ENCODE measurements around the gene PPAT. TPM values are rescaled to one million over a fixed set of nuclear protein-coding genes. Genes with fewer than 3 reads are reported as not detected.
A peak's percentile ranks its signal among the peaks of the same experiment; 100 is the strongest.

The PPAT gene
- total RNA-seq, 1 donor from 2014 or later, result 15.9 TPM

- TF ChIP-seq, protein P1, sequence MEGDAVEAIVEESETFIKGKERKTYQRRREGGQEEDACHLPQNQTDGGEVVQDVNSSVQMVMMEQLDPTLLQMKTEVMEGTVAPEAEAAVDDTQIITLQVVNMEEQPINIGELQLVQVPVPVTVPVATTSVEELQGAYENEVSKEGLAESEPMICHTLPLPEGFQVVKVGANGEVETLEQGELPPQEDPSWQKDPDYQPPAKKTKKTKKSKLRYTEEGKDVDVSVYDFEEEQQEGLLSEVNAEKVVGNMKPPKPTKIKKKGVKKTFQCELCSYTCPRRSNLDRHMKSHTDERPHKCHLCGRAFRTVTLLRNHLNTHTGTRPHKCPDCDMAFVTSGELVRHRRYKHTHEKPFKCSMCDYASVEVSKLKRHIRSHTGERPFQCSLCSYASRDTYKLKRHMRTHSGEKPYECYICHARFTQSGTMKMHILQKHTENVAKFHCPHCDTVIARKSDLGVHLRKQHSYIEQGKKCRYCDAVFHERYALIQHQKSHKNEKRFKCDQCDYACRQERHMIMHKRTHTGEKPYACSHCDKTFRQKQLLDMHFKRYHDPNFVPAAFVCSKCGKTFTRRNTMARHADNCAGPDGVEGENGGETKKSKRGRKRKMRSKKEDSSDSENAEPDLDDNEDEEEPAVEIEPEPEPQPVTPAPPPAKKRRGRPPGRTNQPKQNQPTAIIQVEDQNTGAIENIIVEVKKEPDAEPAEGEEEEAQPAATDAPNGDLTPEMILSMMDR (IDR thresholded peaks at IDR 0.05; ENCODE audit: partially characterized antibody, unreplicated experiment), result no peak
- H3K4me3 Mint-ChIP-seq (ENCODE audit: unreplicated experiment), result no peak overlapping the region
- DNase-seq, result no peak
- H3K9me3 Mint-ChIP-seq (ENCODE audit: unreplicated experiment), result no peaks in the 10 kb centered on the region
- peaks cover 6% of the 10 kb centered on the region for H3K4me1 Mint-ChIP-seq (ENCODE audit: low read depth, unreplicated experiment)
- no peaks in the 10 kb centered on the region for H3K27me3 Mint-ChIP-seq (ENCODE audit: unreplicated experiment)
- H3K27ac Mint-ChIP-seq (ENCODE audit: unreplicated experiment), result no peak overlapping the region
- H3K36me3 Mint-ChIP-seq (ENCODE audit: unreplicated experiment), result no peaks in the 10 kb centered on the region
Measured at GRCh38 chr4:56406151-56406550, 29.3 kb downstream of the PPAT start.

DNA sequence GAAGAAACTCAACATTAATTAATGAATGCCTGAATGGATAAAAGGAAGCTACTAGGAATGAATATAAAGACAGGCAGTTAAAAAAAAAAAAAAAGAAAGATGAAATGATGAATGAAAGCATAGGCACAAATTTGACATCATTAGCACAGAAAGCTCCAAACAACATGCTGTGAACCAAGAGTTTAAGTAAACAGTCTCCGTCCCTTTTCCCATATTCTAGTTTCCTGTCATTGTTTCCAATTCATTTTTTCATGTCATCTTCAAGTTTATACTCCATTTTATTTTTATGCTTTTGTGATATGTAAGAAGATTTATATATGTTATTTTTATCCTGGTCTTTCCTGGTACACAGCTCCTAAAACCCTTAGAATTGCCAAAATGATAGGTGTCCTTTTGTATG lies 30.4 kb downstream of the PPAT start:
- no peak for DNase-seq
- no peaks in the 10 kb centered on the region for H3K27me3 Mint-ChIP-seq (ENCODE audit: unreplicated experiment)
- TF ChIP-seq, protein P1 (IDR thresholded peaks at IDR 0.05; ENCODE audit: partially characterized antibody, unreplicated experiment), result no peak
- no peak overlapping the region for H3K27ac Mint-ChIP-seq (ENCODE audit: unreplicated experiment)
- no peaks in the 10 kb centered on the region for H3K9me3 Mint-ChIP-seq (ENCODE audit: unreplicated experiment)
- no peak overlapping the region for H3K4me3 Mint-ChIP-seq (ENCODE audit: unreplicated experiment)
- no peaks in the 10 kb centered on the region for H3K36me3 Mint-ChIP-seq (ENCODE audit: unreplicated experiment)
- H3K4me1 Mint-ChIP-seq (ENCODE audit: low read depth, unreplicated experiment), result no peaks in the 10 kb centered on the region

GRCh38 chr4:56400560-56400959 lies 34.9 kb downstream of the PPAT start:
- Mint-ChIP-seq H3K9me3 (ENCODE audit: unreplicated experiment) (no peaks in the 10 kb centered on the region), H3K36me3 (ENCODE audit: unreplicated experiment) (no peaks in the 10 kb centered on the region), H3K27ac (ENCODE audit: unreplicated experiment) (no peak overlapping the region), H3K27me3 (ENCODE audit: unreplicated experiment) (peaks cover 2% of the 10 kb centered on the region), H3K4me3 (ENCODE audit: unreplicated experiment) (no peak overlapping the region), H3K4me1 (ENCODE audit: low read depth, unreplicated experiment) (no peaks in the 10 kb centered on the region)
- no peak for DNase-seq
- TF ChIP-seq, protein P1 (IDR thresholded peaks at IDR 0.05; ENCODE audit: partially characterized antibody, unreplicated experiment), result no peak

DNA sequence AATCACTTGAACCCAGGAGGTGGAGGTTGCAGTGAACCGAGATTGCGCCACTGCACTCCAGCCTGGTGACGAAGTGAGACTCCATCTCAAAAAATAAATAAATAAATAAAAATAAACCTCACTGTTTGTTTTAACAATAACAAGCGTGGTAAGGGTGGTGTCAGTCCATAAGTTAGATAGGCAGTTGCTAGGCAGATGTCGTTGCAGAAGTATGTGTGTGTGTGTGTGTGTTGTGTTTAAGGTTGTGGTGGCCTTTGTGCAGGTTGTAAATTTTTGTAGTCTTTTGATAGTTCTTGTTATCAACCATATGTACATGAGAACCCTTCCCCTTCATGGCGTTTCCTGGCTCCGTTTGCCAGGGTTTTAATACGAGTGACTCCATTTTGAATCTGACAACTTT lies 44.1 kb downstream of the PPAT start:
- DNase-seq, result no peak
- peaks cover 3% of the 10 kb centered on the region for H3K4me1 Mint-ChIP-seq (ENCODE audit: low read depth, unreplicated experiment)
- TF ChIP-seq, protein P1 (IDR thresholded peaks at IDR 0.05; ENCODE audit: partially characterized antibody, unreplicated experiment), result no peak
- no peak overlapping the region for H3K4me3 Mint-ChIP-seq (ENCODE audit: unreplicated experiment)
- H3K27me3 Mint-ChIP-seq (ENCODE audit: unreplicated experiment), result peaks cover 7% of the 10 kb centered on the region
- no peak overlapping the region for H3K27ac Mint-ChIP-seq (ENCODE audit: unreplicated experiment)
- H3K36me3 Mint-ChIP-seq (ENCODE audit: unreplicated experiment), result no peaks in the 10 kb centered on the region
- H3K9me3 Mint-ChIP-seq (ENCODE audit: unreplicated experiment), result peaks cover 9% of the 10 kb centered on the region

DNA sequence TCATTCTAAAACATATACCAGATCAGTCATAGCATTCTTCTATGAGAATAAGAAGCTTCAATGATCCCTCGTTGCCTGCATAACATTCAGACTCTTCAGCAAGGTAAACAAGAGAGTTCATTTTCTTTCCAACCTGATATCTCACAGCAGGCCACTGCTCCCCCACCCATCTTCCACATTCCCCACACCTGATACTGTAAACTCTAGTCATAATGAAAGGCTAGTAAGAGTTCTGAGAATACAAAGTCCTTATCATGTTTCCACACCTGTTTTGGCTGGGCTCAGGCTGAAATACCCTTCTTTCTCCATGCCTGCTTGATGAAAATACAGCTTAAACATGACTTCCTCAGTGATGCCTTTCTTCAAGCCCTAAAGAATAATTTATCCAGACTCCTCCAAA lies 45.9 kb downstream of the PPAT start:
- DNase-seq, result no peak
- Mint-ChIP-seq H3K27ac (ENCODE audit: unreplicated experiment) (peak overlapping the region; percentile 44), H3K4me1 (ENCODE audit: low read depth, unreplicated experiment) (peaks cover 3% of the 10 kb centered on the region), H3K36me3 (ENCODE audit: unreplicated experiment) (no peaks in the 10 kb centered on the region), H3K9me3 (ENCODE audit: unreplicated experiment) (peaks cover 9% of the 10 kb centered on the region), H3K27me3 (ENCODE audit: unreplicated experiment) (peaks cover 5% of the 10 kb centered on the region), H3K4me3 (ENCODE audit: unreplicated experiment) (peak overlapping the region; percentile 44)
- TF ChIP-seq, protein P1 (IDR thresholded peaks at IDR 0.05; ENCODE audit: partially characterized antibody, unreplicated experiment), result no peak
